ENCODE data around the gene NUTM1. TPM values are rescaled to one million over a fixed set of nuclear protein-coding genes. Genes with fewer than 3 reads are reported as not detected.

Gene NUTM1
- total RNA-seq, 4 donors from 2014 or later, result not detected

DNA sequence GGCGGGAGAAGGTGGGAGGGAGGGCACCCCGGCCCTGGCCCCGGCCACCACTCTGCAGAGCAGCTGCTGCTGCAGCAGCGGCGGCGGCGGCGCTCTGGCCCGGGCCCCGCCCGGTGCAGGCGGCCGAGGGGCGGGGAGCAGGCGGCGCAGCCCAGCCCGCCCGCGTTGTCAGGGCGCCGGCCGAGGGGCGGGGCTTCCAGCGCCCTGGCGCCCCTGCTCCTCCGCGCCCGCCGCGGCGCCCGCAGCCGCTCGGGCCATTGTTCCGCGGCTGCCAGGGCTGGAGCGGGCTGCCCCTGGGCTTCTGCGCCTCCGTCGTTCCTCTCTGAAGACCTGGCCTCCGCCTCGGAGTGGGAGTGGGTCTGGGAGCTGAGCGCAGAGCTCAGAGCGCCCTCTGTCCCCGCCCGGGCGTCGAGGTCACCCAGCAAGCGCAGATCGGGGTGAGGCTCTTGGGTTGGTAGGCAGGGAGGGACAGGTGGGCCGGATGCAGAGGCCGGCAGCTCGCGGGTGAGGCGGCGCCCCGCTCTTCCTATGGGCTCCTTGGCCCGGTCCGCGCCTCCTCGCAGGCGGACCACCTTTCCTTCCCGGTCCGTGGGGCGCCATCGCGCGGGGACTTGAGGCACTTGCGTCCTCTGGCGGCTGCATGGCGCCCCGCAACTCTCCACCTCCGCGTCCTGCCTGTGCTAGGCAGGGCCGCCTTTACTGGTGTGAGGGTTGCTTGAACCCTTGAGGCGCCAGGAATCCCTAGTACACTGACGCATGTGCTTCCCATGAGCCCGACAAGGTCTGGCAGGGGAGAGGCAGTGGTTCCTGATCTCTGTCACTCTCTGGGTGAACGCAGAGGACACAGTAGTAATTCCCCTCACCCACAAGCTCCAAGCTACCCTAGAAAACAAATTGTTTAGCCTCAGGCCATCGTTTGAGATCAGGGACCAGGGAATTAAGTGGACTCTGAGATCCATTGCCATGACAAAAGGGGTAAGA is 24.3 kb downstream of the NUTM1 start, which contains the start of gene LPCAT4:
Gene LPCAT4 (minus strand): TSS at position 96 of the 981 bp plus-strand sequence. CDS start 96 bp downstream, outside the sequence.
- WGBS, 2 donors (ENCODE audit: low coverage in 1 of 2), result 0% methylated on average over 58 of the region's 80 CpGs; no CpG with 5 or more reads in 1 of the 2 donors
- Histone ChIP-seq H3K9me3 (no peaks in the 10 kb centered on the region), H3K36me3 (no peaks in the 10 kb centered on the region), H3K27me3 (no peaks in the 10 kb centered on the region), H3K4me3 (peak within 1 kb of the TSS; percentile 72 to 95 (median 92)), H3K27ac (peak within 1 kb of the TSS; percentile 98 to 100 (median 99)), H3K4me1 (peaks cover 5 to 49% (median 36%) of the 10 kb centered on the region in 4 donors)
- peak; percentile 94 for DNase-seq
- peak; percentile 91 for TF ChIP-seq POLR2A (IDR thresholded peaks at IDR 0.05)
- TF ChIP-seq, protein P1, sequence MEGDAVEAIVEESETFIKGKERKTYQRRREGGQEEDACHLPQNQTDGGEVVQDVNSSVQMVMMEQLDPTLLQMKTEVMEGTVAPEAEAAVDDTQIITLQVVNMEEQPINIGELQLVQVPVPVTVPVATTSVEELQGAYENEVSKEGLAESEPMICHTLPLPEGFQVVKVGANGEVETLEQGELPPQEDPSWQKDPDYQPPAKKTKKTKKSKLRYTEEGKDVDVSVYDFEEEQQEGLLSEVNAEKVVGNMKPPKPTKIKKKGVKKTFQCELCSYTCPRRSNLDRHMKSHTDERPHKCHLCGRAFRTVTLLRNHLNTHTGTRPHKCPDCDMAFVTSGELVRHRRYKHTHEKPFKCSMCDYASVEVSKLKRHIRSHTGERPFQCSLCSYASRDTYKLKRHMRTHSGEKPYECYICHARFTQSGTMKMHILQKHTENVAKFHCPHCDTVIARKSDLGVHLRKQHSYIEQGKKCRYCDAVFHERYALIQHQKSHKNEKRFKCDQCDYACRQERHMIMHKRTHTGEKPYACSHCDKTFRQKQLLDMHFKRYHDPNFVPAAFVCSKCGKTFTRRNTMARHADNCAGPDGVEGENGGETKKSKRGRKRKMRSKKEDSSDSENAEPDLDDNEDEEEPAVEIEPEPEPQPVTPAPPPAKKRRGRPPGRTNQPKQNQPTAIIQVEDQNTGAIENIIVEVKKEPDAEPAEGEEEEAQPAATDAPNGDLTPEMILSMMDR (IDR thresholded peaks at IDR 0.05), result peak; percentile 96 to 99 (median 97)
- no peak for TF ChIP-seq EP300 (IDR thresholded peaks at IDR 0.05; ENCODE audit: low read depth)
- TF ChIP-seq POLR2AphosphoS5 (IDR thresholded peaks at IDR 0.05), result peak; percentile 23 to 85 (median 79)
- in situ Hi-C loops (cut with MboI; ENCODE audit: low pct_ligation_motif_present in 1 of 4, low pct_unique_long_range_greater_than_20kb in 1 of 4, low sequenced_read_pairs in 3 of 4) (loop anchor here (10.0 to 25.0 kb wide), 4 partner anchors 123 to 280 kb away; partner anchors contain the start of genes EMC4 (in 1 of the 4), EMC7 (in 1 of the 4) and PGBD4 (in 1 of the 4)), intact Hi-C loops (cut with DNase I; ENCODE audit: low total_unique reads) (loop anchor here (10.0 kb wide), 1 partner anchor 123 kb away; no protein-coding TSS in a partner anchor)

- 48 to 83% methylated on average over 1 to 2 of the region's 2 CpGs for WGBS, 2 donors (ENCODE audit: low coverage in 1 of 2)
- Histone ChIP-seq H3K27me3 (no peaks in the 10 kb centered on the region), H3K36me3 (no peaks in the 10 kb centered on the region), H3K4me3 (no peak overlapping the region), H3K9me3 (no peaks in the 10 kb centered on the region), H3K27ac (no peak overlapping the region), H3K4me1 (peaks cover 0 to 22% (median 18%) of the 10 kb centered on the region in 4 donors)
- in situ Hi-C loops (cut with MboI; ENCODE audit: low pct_ligation_motif_present in 1 of 4, low pct_unique_long_range_greater_than_20kb in 1 of 4, low sequenced_read_pairs in 3 of 4), result loop anchor here in 3 of 4 donors (10.0 to 25.0 kb wide), 4 partner anchors 115 to 283 kb away; partner anchors contain the start of genes EMC4 (in 1 of the 3), EMC7 (in 1 of the 3) and PGBD4 (in 1 of the 3)
- intact Hi-C loops (cut with DNase I; ENCODE audit: low total_unique reads), result no loop called here
- TF ChIP-seq POLR2AphosphoS5 (IDR thresholded peaks at IDR 0.05) (no peak), POLR2A (IDR thresholded peaks at IDR 0.05) (no peak), EP300 (IDR thresholded peaks at IDR 0.05; ENCODE audit: low read depth) (no peak)
- TF ChIP-seq, protein P1 (IDR thresholded peaks at IDR 0.05), result no peak
- DNase-seq, result no peak
Observed at GRCh38 chr15:34370129-34370528, 27.0 kb downstream of the NUTM1 start.

- Histone ChIP-seq H3K4me3 (no peak overlapping the region), H3K9me3 (no peaks in the 10 kb centered on the region), H3K27me3 (no peaks in the 10 kb centered on the region), H3K36me3 (no peaks in the 10 kb centered on the region), H3K4me1 (peaks cover 0 to 17% (median 13%) of the 10 kb centered on the region in 4 donors), H3K27ac (no peak overlapping the region)
- 65% methylated on average over 2 of the region's 2 CpGs; no CpG with 5 or more reads in 1 of the 2 donors for WGBS, 2 donors (ENCODE audit: low coverage in 1 of 2)
- no peak for DNase-seq
- in situ Hi-C loops (cut with MboI; ENCODE audit: low pct_ligation_motif_present in 1 of 4, low pct_unique_long_range_greater_than_20kb in 1 of 4, low sequenced_read_pairs in 3 of 4) (loop anchor here in 3 of 4 donors (10.0 to 25.0 kb wide), 4 partner anchors 116 to 283 kb away; partner anchors contain the start of genes EMC4 (in 1 of the 3), EMC7 (in 1 of the 3) and PGBD4 (in 1 of the 3)), intact Hi-C loops (cut with DNase I; ENCODE audit: low total_unique reads) (no loop called here)
- TF ChIP-seq, protein P1 (IDR thresholded peaks at IDR 0.05), result no peak
- TF ChIP-seq POLR2AphosphoS5 (IDR thresholded peaks at IDR 0.05) (no peak), EP300 (IDR thresholded peaks at IDR 0.05; ENCODE audit: low read depth) (no peak)
Observed at GRCh38 chr15:34370643-34371042, 27.5 kb downstream of the NUTM1 start.

DNA sequence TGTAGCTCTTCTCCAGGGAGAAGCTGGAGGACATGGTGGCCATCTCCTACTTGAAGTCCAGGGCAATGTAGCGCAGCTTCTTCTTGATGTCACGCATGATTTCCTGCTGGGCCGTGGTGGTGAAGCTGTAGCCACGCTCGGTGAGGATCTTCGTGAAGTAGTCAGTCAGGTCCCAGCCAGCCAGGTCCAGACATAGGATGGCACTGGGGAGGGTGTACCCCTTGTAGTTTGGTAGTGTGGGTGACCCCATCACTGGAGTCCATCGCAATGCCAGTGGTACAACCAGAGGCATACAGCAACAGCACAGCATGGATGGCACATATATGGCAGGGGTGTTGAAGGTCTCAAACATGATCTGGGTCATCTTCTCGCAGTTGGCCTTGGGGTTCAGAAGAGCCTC is 30.8 kb downstream of the NUTM1 start:
- H3K4me1 ChIP-seq, result no peaks in the 10 kb centered on the region
- WGBS, 2 donors (ENCODE audit: low coverage in 1 of 2), result 97% methylated on average over 8 of the region's 8 CpGs; no CpG with 5 or more reads in 1 of the 2 donors
- no peaks in the 10 kb centered on the region for H3K27me3 ChIP-seq
- H3K27ac ChIP-seq, result no peak overlapping the region
- TF ChIP-seq EP300 (IDR thresholded peaks at IDR 0.05; ENCODE audit: low read depth) (no peak), POLR2A (IDR thresholded peaks at IDR 0.05) (no peak), POLR2AphosphoS5 (IDR thresholded peaks at IDR 0.05) (no peak)
- TF ChIP-seq, protein P1 (IDR thresholded peaks at IDR 0.05), result no peak
- H3K9me3 ChIP-seq, result no peaks in the 10 kb centered on the region
- intact Hi-C loops (cut with DNase I; ENCODE audit: low total_unique reads) (no loop called here), in situ Hi-C loops (cut with MboI; ENCODE audit: low pct_ligation_motif_present in 1 of 4, low pct_unique_long_range_greater_than_20kb in 1 of 4, low sequenced_read_pairs in 3 of 4) (loop anchor here in 3 of 4 donors (10.0 to 25.0 kb wide), 4 partner anchors 119 to 287 kb away; partner anchors contain the start of genes EMC4 (in 1 of the 3), EMC7 (in 1 of the 3) and PGBD4 (in 1 of the 3))
- no peak for DNase-seq
- no peak overlapping the region for H3K4me3 ChIP-seq
- no peaks in the 10 kb centered on the region for H3K36me3 ChIP-seq
